RPMI7951 (cell line): ENCODE results near the gene CHRNG. TPM values are rescaled to one million over a fixed set of nuclear protein-coding genes. Genes with fewer than 3 reads are reported as not detected.

Source experiments
- DNase-seq: peaks from one replicate; pipeline ENCODE4 v3.0.0-alpha.2; 2012; ENCODE audit warnings: low read depth
- total RNA-seq: library from RNA; depleted of rRNA; stranded (reverse); fragments of >200 nt; shearing (Covaris generic); gene quantifications from 2 replicates; pipeline ENCODE4 v1.2.3, GENCODE V29; 2014; rRNA removed

The CHRNG gene
- total RNA-seq, 1 experiment from 2014 or later, result not detected

GRCh38 chr2:232576995-232577394, 37.5 kb downstream of the CHRNG start:
- peak; percentile 45 for DNase-seq

GRCh38 chr2:232577841-232578240, 38.3 kb downstream of the CHRNG start:
- DNase-seq, result no peak

- no peak for DNase-seq
These were observed 39.1 kb downstream of the CHRNG start for GRCh38 chr2:232578626-232579025.

GRCh38 chr2:232580648-232580981, 41.1 kb downstream of the CHRNG start:
- no peak for DNase-seq

DNA sequence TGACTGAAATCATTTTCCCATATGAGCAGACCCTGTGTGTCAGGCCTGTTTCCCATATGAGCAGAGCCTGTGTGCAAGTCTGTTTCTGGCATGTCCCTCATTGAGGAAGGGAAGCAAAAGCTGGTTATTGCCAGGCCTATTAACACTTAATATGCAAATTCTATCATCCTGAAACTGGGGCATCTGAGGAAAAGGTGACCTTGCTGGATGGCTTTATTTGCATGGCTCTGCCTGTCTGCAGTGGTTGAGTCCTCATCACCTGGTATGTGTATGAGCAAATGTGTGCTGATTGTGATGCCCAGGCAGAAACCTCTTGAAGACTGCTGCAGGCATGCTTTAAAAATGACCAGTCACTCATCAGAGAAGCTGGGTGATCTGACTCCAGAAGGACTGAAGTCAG, 42.2 kb downstream of the CHRNG start:
- no peak for DNase-seq

DNA sequence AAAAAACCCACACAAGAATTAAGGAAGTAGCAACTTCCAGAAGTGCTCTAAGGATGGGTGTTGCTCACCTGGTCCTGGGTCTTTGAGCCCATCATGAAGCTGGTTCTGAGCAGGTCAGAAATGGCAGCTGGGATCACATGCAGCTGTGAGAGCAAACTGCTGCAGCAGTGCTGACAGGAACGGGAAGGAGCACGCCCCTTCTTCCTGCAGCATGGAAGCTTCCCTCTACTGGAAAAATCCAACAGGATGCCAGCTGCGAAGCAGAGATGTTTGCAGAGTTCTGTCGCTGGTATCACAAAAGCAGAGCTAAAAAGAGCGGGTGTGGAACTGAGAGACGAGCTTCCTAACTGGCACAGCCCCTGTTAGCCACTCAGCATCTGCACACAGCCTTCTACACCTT, 44.7 kb downstream of the CHRNG start:
- no peak for DNase-seq

- DNase-seq, result no peak
These were observed 47.5 kb downstream of the CHRNG start for GRCh38 chr2:232586943-232587505.

GRCh38 chr2:232587512-232587911, 48.0 kb downstream of the CHRNG start:
- DNase-seq, result no peak

DNA sequence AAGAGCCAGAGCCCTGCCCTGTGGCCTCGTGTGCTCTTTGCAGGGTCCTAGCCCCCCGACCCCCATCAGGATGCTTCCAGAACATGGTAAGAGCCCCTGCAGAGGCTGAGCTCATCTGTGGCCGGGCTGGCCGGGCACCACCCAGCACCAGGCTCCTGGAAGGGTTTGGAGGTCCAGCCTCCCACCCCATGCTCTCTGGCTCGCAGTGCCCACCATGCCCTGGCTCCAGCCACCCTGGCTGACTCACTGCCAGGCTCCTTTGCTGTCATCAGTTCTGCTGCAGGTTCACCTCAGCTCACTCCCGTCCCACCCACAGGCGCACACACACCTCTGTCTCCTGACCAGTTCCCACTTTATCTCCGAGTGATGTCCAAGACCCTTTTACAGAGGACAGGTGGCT, 48.5 kb downstream of the CHRNG start:
- DNase-seq, result no peak

DNA sequence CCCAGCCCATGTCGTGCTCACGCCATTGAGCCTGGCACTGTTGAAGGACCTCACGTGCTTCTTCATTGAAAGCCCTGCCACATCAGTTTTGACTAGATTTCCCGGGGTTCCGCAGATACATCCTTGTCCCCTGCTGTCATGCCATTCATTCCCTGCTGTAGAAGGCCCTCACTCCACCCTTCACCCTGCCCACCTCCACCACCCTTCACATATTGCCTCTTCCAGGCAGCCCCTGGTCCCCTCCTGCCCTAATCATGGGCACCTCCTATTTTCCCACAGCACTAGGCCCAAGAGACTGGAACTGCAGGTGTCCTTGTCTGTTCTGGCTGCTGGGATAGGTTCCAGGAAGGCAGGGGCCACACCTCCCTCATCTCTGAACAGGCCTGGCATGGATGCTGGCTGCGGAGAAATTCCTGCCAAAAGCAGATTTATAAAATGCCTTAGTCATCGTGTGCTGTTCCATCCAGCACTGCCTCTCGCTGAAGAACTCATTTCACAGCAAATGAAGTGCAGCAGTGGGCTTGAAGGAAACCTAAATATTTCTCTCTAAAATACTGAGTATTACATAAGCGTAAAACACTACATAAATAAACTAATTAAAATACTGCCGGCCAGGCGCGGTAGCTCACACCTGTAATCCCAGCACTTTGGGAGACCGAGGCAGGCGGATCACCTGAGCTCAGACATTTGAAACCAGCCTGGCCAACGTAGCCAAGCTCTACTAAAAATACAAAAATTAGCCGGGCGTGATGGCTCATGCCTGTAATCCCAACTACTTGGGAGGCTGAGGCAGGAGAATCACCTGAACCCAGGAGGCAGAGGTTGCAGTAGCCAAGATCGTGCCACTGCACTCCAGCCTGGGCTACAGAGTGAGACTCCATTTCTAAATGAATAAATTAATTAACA, 49.4 kb downstream of the CHRNG start:
- DNase-seq, result peak; percentile 71

DNA sequence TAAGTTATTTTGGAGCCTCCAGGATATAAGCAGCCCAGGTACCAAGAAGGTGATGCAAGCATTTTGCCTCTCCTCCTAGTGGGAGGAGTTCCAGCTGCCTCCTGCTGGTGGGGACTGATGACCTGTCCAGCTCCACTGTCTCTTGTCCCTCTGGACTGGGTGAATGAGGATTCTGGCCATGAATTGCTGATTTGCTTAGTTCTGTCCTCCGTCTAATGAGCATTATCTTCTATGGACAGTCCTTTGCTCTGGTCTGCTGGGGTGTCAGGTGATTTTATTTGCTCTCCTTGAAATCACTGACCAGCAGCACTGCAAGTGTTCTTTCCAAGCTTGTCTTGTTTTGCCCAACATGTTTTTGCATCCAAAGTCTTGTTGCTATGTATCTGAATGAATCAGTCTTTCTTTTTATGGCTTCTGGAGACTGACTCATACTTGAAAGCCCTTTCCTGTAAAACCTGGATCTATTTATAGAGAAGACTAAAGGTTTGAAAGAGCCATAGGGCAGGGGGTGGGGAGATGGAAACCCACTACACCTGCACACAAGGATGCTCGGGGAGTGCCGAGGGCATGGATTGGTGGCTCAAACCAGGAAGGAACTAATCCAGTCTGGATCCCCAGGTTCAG, 53.4 kb downstream of the CHRNG start:
- DNase-seq, result peak; percentile 80

DNA sequence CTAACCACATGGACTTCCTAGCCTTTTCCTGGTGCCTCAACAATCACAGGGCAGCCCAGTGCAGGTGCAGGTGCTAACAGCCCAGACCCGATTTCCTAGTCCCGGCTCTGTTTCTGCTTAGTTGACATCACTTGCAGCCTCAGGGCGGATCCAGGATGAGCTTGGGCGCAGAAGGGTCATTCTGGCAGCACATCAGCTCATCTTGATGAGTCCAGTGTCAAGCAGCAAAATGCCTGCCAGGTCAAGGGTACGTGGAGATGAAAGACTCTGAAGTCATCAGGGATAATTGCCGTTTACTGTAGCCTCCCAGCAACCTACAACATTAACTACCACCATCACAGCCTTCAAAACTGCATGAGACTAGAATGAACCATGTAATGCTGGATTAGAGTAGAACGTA, 54.5 kb downstream of the CHRNG start:
- DNase-seq, result peak; percentile 11

Other genes starting within 250 kb of the CHRNG start
- not detected in 2 replicates for gene ALPP, start 160.9 kb upstream of the CHRNG start, total RNA-seq
- gene ALPG, start 132.8 kb upstream of the CHRNG start, total RNA-seq, result not detected in 2 replicates
- gene ALPI, start 83.5 kb upstream of the CHRNG start, total RNA-seq, result not detected in 2 replicates
- gene ECEL1, start 51.9 kb upstream of the CHRNG start, total RNA-seq, result not detected in 2 replicates
- gene PRSS56, start 19.3 kb upstream of the CHRNG start, total RNA-seq, result not detected in 2 replicates
- gene CHRND, start 13.5 kb upstream of the CHRNG start, total RNA-seq, result not detected in 2 replicates
- 6.3 and 7.1 TPM in 2 replicates for gene TIGD1, start 10.9 kb downstream of the CHRNG start, total RNA-seq
- gene EIF4E2, start 11.0 kb downstream of the CHRNG start, total RNA-seq, result 146 and 150 TPM in 2 replicates
- gene EFHD1, start 93.9 kb downstream of the CHRNG start, total RNA-seq, result 1.2 and 1.7 TPM in 2 replicates
- gene GIGYF2, start 157.6 kb downstream of the CHRNG start, total RNA-seq, result 36.3 and 46.9 TPM in 2 replicates
- gene KCNJ13, start 236.9 kb downstream of the CHRNG start, total RNA-seq, result not detected in 2 replicates